HAP-1 (cell line): ENCODE measurements around the gene HRH3.

Experiments used
- DNase-seq, 2 experiments: peaks; one replicate each; pipeline ENCODE4 v3.0.0-alpha.2; 2016 to 2020; ENCODE audit warnings: low spot score in 2 of 2
- H3K27me3 ChIP-seq: fragments of 250-450 bp; sonication (Bioruptor Pico); 2 replicates; pipeline ENCODE4 v1.5.1; 2020; ENCODE audit warnings: low read depth, mild to moderate bottlenecking, moderate library complexity
- H3K36me3 ChIP-seq: fragments of 250-450 bp; sonication (Bioruptor Pico); replicated peaks from 2 replicates; pipeline ENCODE4 v1.5.1; 2020; ENCODE audit warnings: mild to moderate bottlenecking
- H3K4me1 ChIP-seq: fragments of 250-450 bp; sonication (Bioruptor Pico); 2 replicates; pipeline ENCODE4 v1.5.1; 2020; ENCODE audit warnings: mild to moderate bottlenecking
- H3K4me3 ChIP-seq: fragments of 250-450 bp; sonication (Bioruptor Pico); 2 replicates; pipeline ENCODE4 v1.5.1; 2020; ENCODE audit warnings: mild to moderate bottlenecking, moderate library complexity
- H3K9me3 ChIP-seq: fragments of 250-450 bp; sonication (Bioruptor Pico); 2 replicates; pipeline ENCODE4 v1.5.1; 2020; ENCODE audit warnings: mild to moderate bottlenecking, moderate library complexity
- in situ Hi-C: fragments of 300-500 bp; cut with MboI; formaldehyde crosslinking; loops from 3 replicates; pipeline ENCODE4 v1.14.3; 2020; ENCODE audit warnings: low sequenced_read_pairs, inconsistent platforms, mixed read lengths

The HRH3 gene

GRCh38 chr20:62222266-62222850 is 2.3 kb upstream of the HRH3 start:
- Histone ChIP-seq H3K27me3 (peaks cover 69% of the 10 kb centered on the region), H3K9me3 (no peaks in the 10 kb centered on the region), H3K4me3 (no peak overlapping the region), H3K36me3 (no peaks in the 10 kb centered on the region), H3K4me1 (no peaks in the 10 kb centered on the region)
- no peak for DNase-seq
- in situ Hi-C loops: no loop called here

GRCh38 chr20:62220666-62221568 is 839 bp upstream of the HRH3 start:
- Histone ChIP-seq H3K36me3 (no peaks in the 10 kb centered on the region), H3K27me3 (peaks cover 72% of the 10 kb centered on the region), H3K9me3 (no peaks in the 10 kb centered on the region), H3K4me3 (no peak overlapping the region), H3K4me1 (no peaks in the 10 kb centered on the region)
- in situ Hi-C loops: no loop called here
- DNase-seq: no peak

- no peaks in the 10 kb centered on the region for H3K4me1 ChIP-seq
- DNase-seq: no peak
- no peaks in the 10 kb centered on the region for H3K36me3 ChIP-seq
- H3K9me3 ChIP-seq: no peaks in the 10 kb centered on the region
- in situ Hi-C loops: no loop called here
- no peak overlapping the region for H3K4me3 ChIP-seq
- H3K27me3 ChIP-seq: peaks cover 78% of the 10 kb centered on the region
These were observed 732 bp downstream of the HRH3 start for GRCh38 chr20:62219101-62219991.

- no peaks in the 10 kb centered on the region for H3K9me3 ChIP-seq
- no peak for DNase-seq
- in situ Hi-C loops: no loop called here
- no peaks in the 10 kb centered on the region for H3K36me3 ChIP-seq
- H3K4me1 ChIP-seq: no peaks in the 10 kb centered on the region
- H3K4me3 ChIP-seq: no peak overlapping the region
- H3K27me3 ChIP-seq: peaks cover 83% of the 10 kb centered on the region
These were observed 1.9 kb downstream of the HRH3 start for GRCh38 chr20:62217913-62218773.

GRCh38 chr20:62216636-62217566 is 3.2 kb downstream of the HRH3 start:
- no peaks in the 10 kb centered on the region for H3K36me3 ChIP-seq
- no peaks in the 10 kb centered on the region for H3K9me3 ChIP-seq
- no peak for DNase-seq
- H3K27me3 ChIP-seq: peaks cover 73% of the 10 kb centered on the region
- no peaks in the 10 kb centered on the region for H3K4me1 ChIP-seq
- in situ Hi-C loops: no loop called here
- no peak overlapping the region for H3K4me3 ChIP-seq

GRCh38 chr20:62215991-62216635 is 4.0 kb downstream of the HRH3 start:
- peaks cover 69% of the 10 kb centered on the region for H3K27me3 ChIP-seq
- no peak overlapping the region for H3K4me3 ChIP-seq
- H3K36me3 ChIP-seq: no peaks in the 10 kb centered on the region
- in situ Hi-C loops: no loop called here
- no peaks in the 10 kb centered on the region for H3K9me3 ChIP-seq
- no peaks in the 10 kb centered on the region for H3K4me1 ChIP-seq
- no peak for DNase-seq

- Histone ChIP-seq H3K4me3 (no peak overlapping the region), H3K36me3 (no peaks in the 10 kb centered on the region), H3K27me3 (peaks cover 65% of the 10 kb centered on the region), H3K9me3 (no peaks in the 10 kb centered on the region), H3K4me1 (no peaks in the 10 kb centered on the region)
- in situ Hi-C loops: no loop called here
- DNase-seq: no peak
These were observed 4.8 kb downstream of the HRH3 start for GRCh38 chr20:62215020-62215990.

GRCh38 chr20:62214067-62214466 is 6.0 kb downstream of the HRH3 start:
- in situ Hi-C loops: no loop called here
- Histone ChIP-seq H3K27me3 (peaks cover 59% of the 10 kb centered on the region), H3K9me3 (no peaks in the 10 kb centered on the region), H3K4me1 (no peaks in the 10 kb centered on the region), H3K36me3 (no peaks in the 10 kb centered on the region), H3K4me3 (no peak overlapping the region)
- no peak for DNase-seq

GRCh38 chr20:62212299-62212698 is 7.8 kb downstream of the HRH3 start:
- no peak for DNase-seq
- Histone ChIP-seq H3K27me3 (peaks cover 41% of the 10 kb centered on the region), H3K4me1 (no peaks in the 10 kb centered on the region), H3K4me3 (no peak overlapping the region), H3K9me3 (no peaks in the 10 kb centered on the region), H3K36me3 (no peaks in the 10 kb centered on the region)
- in situ Hi-C loops: no loop called here

- Histone ChIP-seq H3K4me3 (no peak overlapping the region), H3K9me3 (no peaks in the 10 kb centered on the region), H3K27me3 (peaks cover 37% of the 10 kb centered on the region), H3K36me3 (no peaks in the 10 kb centered on the region), H3K4me1 (no peaks in the 10 kb centered on the region)
- DNase-seq: no peak
- in situ Hi-C loops: no loop called here
These were observed 8.2 kb downstream of the HRH3 start for GRCh38 chr20:62211769-62212288.

GRCh38 chr20:62211216-62211615 is 8.9 kb downstream of the HRH3 start:
- H3K4me1 ChIP-seq: no peaks in the 10 kb centered on the region
- no peak overlapping the region for H3K4me3 ChIP-seq
- H3K27me3 ChIP-seq: peaks cover 31% of the 10 kb centered on the region
- in situ Hi-C loops: no loop called here
- no peaks in the 10 kb centered on the region for H3K9me3 ChIP-seq
- no peaks in the 10 kb centered on the region for H3K36me3 ChIP-seq
- no peak for DNase-seq
